ENCODE measurements around the gene ZDHHC15.

DNA sequence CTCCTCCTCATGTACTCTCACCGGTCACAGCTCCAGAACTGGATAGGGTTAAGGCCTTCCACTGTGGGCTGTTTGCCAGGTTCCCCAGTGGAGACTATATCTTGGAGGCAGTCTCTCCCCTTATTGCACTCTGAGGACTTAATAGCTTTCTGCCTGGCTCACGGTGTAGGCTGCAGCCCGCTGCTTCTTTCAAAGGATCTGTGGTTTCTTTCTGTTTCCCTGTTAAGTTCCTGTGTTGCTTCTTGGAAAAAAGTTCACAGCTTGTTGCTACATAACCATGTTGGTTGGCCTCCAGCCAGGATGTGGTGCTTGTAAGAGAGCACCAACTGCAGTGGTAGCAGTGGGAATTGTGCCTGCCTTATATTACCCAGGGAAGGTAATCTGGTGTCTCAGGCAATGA lies 24.9 kb upstream of the ZDHHC15 start:
- no peak for TF ChIP-seq CTCF (conservative IDR thresholded peaks at IDR 0.05 in 1 of 2, IDR thresholded peaks at IDR 0.05 in 1 of 2; ENCODE audit: low read depth in 1 of 2, low read length in 2 of 2)
- TF ChIP-seq EZH2 (IDR thresholded peaks at IDR 0.05; ENCODE audit: low read length, missing control alignments) = no peak

Measured in fibroblast of lung (primary cell).